Measurements from ENCODE around the gene RXRA.

The RXRA gene

GRCh38 chr9:134396258-134396742 is 70.0 kb downstream of the RXRA start:
- peak; percentile 35 to 52 (median 36) for DNase-seq (ENCODE audit: low read depth in 2 of 3, low spot score in 2 of 3)

- peak in 2 of 3 experiments; percentile 23 for DNase-seq (ENCODE audit: low read depth in 2 of 3, low spot score in 2 of 3)
These were observed 70.6 kb downstream of the RXRA start for GRCh38 chr9:134396825-134397224.

GRCh38 chr9:134398756-134399155 is 72.5 kb downstream of the RXRA start:
- DNase-seq (ENCODE audit: low read depth in 2 of 3, low spot score in 2 of 3): no peak

- no peak for DNase-seq (ENCODE audit: low read depth in 2 of 3, low spot score in 2 of 3)
These were observed 73.3 kb downstream of the RXRA start for GRCh38 chr9:134399435-134400056.

- DNase-seq (ENCODE audit: low read depth in 2 of 3, low spot score in 2 of 3): no peak
These were observed 74.0 kb downstream of the RXRA start for GRCh38 chr9:134400283-134400682.

- no peak for DNase-seq (ENCODE audit: low read depth in 2 of 3, low spot score in 2 of 3)
These were observed 75.1 kb downstream of the RXRA start for GRCh38 chr9:134401391-134401790.

GRCh38 chr9:134402182-134402581 is 75.9 kb downstream of the RXRA start:
- no peak for DNase-seq (ENCODE audit: low read depth in 2 of 3, low spot score in 2 of 3)

- DNase-seq (ENCODE audit: low read depth in 2 of 3, low spot score in 2 of 3): no peak
These were observed 77.0 kb downstream of the RXRA start for GRCh38 chr9:134403292-134403681.

GRCh38 chr9:134403682-134404301 is 77.5 kb downstream of the RXRA start:
- DNase-seq (ENCODE audit: low read depth in 2 of 3, low spot score in 2 of 3): no peak

- no peak for DNase-seq (ENCODE audit: low read depth in 2 of 3, low spot score in 2 of 3)
These were observed 78.4 kb downstream of the RXRA start for GRCh38 chr9:134404376-134405358.

GRCh38 chr9:134405527-134405926 is 79.3 kb downstream of the RXRA start:
- no peak for DNase-seq (ENCODE audit: low read depth in 2 of 3, low spot score in 2 of 3)

- DNase-seq (ENCODE audit: low read depth in 2 of 3, low spot score in 2 of 3): no peak
These were observed 80.3 kb downstream of the RXRA start for GRCh38 chr9:134406366-134407120.

GRCh38 chr9:134407121-134407779 is 81.0 kb downstream of the RXRA start:
- DNase-seq (ENCODE audit: low read depth in 2 of 3, low spot score in 2 of 3): peak; percentile 37 to 48 (median 41)

GRCh38 chr9:134408389-134408788 is 82.1 kb downstream of the RXRA start:
- no peak for DNase-seq (ENCODE audit: low read depth in 2 of 3, low spot score in 2 of 3)

- DNase-seq (ENCODE audit: low read depth in 2 of 3, low spot score in 2 of 3): no peak
These were observed 82.9 kb downstream of the RXRA start for GRCh38 chr9:134408939-134409737.

GRCh38 chr9:134410071-134410834 is 84.0 kb downstream of the RXRA start:
- DNase-seq (ENCODE audit: low read depth in 2 of 3, low spot score in 2 of 3): no peak

GRCh38 chr9:134410835-134411217 is 84.6 kb downstream of the RXRA start:
- no peak for DNase-seq (ENCODE audit: low read depth in 2 of 3, low spot score in 2 of 3)

- DNase-seq (ENCODE audit: low read depth in 2 of 3, low spot score in 2 of 3): no peak
These were observed 85.4 kb downstream of the RXRA start for GRCh38 chr9:134411440-134412297.
